ENCODE results near the gene RNF217. TPM values are rescaled to one million over a fixed set of nuclear protein-coding genes. Genes with fewer than 3 reads are reported as not detected.

Gene RNF217
- total and polyA plus RNA-seq, 10 of the 15 experiments (the other 5 are each of a cell fraction or from before 2014, with no cell fraction given) = under 0.01 to 11.7 (median 0.04) TPM; not detected in 3

DNA sequence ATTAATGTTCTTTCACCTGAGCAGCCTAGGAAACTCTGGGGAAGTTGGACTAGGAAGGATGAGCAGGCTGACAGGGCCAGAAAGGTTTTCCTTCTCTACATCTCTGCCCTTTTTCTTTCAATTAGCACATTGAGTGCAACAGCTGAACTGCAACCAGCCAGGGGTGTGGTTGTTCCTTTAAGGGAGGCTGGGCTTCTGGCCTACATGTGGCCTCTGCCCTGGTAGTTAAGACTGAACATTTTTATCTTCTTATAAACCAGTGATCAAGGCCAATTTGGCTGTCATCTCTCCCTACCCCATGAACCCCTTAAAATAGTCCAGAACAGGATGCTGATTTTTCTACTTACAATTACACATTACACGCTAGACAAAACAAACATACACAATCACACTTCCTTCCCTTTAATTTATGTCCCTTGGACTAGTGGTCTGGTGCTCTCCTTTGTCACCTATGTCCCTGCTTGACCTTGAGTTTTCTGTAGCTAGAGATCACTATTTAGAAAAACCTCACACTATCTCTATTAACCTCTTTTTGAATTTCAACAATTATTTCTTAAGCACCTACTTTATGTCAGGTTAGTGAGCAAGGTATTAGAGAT is 60.3 kb downstream of the RNF217 start:
- ChIA-PET RAD21 (ENCODE audit: unreplicated experiment) (no interaction called here), SMC1A (ENCODE audit: uncharacterized antibody, unreplicated experiment) (no interaction called here), POLR2A (no interaction called here), CTCF (no interaction called here)
- Histone ChIP-seq H3K4me1 (ENCODE audit: control insufficient read depth, insufficient read depth, low read length) (no peaks in the 10 kb centered on the region), H3K27me3 (replicated peaks in 1 of 2; ENCODE audit: control insufficient read depth in 2 of 2, insufficient read depth in 2 of 2, low read length in 1 of 2) (no peaks in the 10 kb centered on the region), H3K4me2 (ENCODE audit: control insufficient read depth, insufficient read depth) (no peak overlapping the region), H3K4me3 (no peak overlapping the region), H3K36me3 (ENCODE audit: control insufficient read depth in 2 of 2, insufficient read depth in 2 of 2, low read length in 1 of 2) (no peaks in the 10 kb centered on the region), H3K9me3 (replicated peaks; ENCODE audit: control insufficient read depth, insufficient read depth, low read length) (no peaks in the 10 kb centered on the region), H3K9ac (ENCODE audit: control insufficient read depth, insufficient read depth, low read length) (no peak overlapping the region), H3K27ac (ENCODE audit: control insufficient read depth, insufficient read depth) (no peak overlapping the region), H3K79me2 (ENCODE audit: control insufficient read depth, insufficient read depth, low read length) (no peaks in the 10 kb centered on the region), H4K20me1 (ENCODE audit: control insufficient read depth, insufficient read depth) (no peaks in the 10 kb centered on the region), H2AFZ (ENCODE audit: control insufficient read depth, low read depth, low read length) (no peak overlapping the region)
- 62% methylated on average over 1 of the region's 1 CpG for WGBS (ENCODE audit: insufficient coverage, insufficient replicate concordance, low lambda C conversion rate, missing lambda C conversion rate)
- intact Hi-C loops (cut with micrococcal nuclease; ENCODE audit: unreplicated experiment) = no loop called here
- no TSS peak for BruUV-seq (replicated peaks)
- in situ Hi-C loops (cut with MboI) = no loop called here
- FAIRE-seq (no peak), DNase-seq (ENCODE audit: low read depth, low spot score) (no peak), ATAC-seq (no peak)
- TF ChIP-seq IKZF1 (conservative IDR thresholded peaks at IDR 0.05) = no peak
- no peak for TF ChIP-seq SREBF1 (IDR thresholded peaks at IDR 0.05; ENCODE audit: low read length)
- TF ChIP-seq TCF3 (IDR thresholded peaks at IDR 0.05; ENCODE audit: borderline replicate concordance, insufficient read depth, low read depth, low read length) = no peak
- no peak for TF ChIP-seq NBN (IDR thresholded peaks at IDR 0.05)
- no peak for TF ChIP-seq ZNF592 (IDR thresholded peaks at IDR 0.05)
- no peak for TF ChIP-seq ASH2L (IDR thresholded peaks at IDR 0.05; ENCODE audit: borderline replicate concordance, low read depth)
- TF ChIP-seq STAT3 (IDR thresholded peaks at IDR 0.05; ENCODE audit: low read depth, low read length) = no peak
- TF ChIP-seq, protein P1, sequence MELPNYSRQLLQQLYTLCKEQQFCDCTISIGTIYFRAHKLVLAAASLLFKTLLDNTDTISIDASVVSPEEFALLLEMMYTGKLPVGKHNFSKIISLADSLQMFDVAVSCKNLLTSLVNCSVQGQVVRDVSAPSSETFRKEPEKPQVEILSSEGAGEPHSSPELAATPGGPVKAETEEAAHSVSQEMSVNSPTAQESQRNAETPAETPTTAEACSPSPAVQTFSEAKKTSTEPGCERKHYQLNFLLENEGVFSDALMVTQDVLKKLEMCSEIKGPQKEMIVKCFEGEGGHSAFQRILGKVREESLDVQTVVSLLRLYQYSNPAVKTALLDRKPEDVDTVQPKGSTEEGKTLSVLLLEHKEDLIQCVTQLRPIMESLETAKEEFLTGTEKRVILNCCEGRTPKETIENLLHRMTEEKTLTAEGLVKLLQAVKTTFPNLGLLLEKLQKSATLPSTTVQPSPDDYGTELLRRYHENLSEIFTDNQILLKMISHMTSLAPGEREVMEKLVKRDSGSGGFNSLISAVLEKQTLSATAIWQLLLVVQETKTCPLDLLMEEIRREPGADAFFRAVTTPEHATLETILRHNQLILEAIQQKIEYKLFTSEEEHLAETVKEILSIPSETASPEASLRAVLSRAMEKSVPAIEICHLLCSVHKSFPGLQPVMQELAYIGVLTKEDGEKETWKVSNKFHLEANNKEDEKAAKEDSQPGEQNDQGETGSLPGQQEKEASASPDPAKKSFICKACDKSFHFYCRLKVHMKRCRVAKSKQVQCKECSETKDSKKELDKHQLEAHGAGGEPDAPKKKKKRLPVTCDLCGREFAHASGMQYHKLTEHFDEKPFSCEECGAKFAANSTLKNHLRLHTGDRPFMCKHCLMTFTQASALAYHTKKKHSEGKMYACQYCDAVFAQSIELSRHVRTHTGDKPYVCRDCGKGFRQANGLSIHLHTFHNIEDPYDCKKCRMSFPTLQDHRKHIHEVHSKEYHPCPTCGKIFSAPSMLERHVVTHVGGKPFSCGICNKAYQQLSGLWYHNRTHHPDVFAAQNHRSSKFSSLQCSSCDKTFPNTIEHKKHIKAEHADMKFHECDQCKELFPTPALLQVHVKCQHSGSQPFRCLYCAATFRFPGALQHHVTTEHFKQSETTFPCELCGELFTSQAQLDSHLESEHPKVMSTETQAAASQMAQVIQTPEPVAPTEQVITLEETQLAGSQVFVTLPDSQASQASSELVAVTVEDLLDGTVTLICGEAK (IDR thresholded peaks at IDR 0.05; ENCODE audit: borderline replicate concordance) = no peak
- no peak for TF ChIP-seq ZSCAN29 (IDR thresholded peaks at IDR 0.05)
- TF ChIP-seq SPI1 (IDR thresholded peaks at IDR 0.05; ENCODE audit: borderline replicate concordance, insufficient read depth, low read depth, low read length) = no peak
- no peak for TF ChIP-seq TAF1 (IDR thresholded peaks at IDR 0.05; ENCODE audit: borderline replicate concordance, low read depth, low read length)
- no peak for TF ChIP-seq E2F4 (IDR thresholded peaks at IDR 0.05; ENCODE audit: low read depth, low read length)
- TF ChIP-seq JUND (IDR thresholded peaks at IDR 0.05; ENCODE audit: low read depth, low read length) = no peak
- no peak for TF ChIP-seq BHLHE40 (IDR thresholded peaks at IDR 0.05; ENCODE audit: borderline replicate concordance in 1 of 2, low read depth in 2 of 2, low read length in 1 of 2)
